GM23338 (cell line): ENCODE measurements around the gene DCAF6. TPM values are rescaled to one million over a fixed set of nuclear protein-coding genes. Genes with fewer than 3 reads are reported as not detected.

Source experiments
- ATAC-seq: fragments of 200-7000 bp; cut with Tn5 transposase; 3 replicates; pipeline ENCODE4 v1.9.1; 2020
- DNase-seq: peaks from one replicate; pipeline ENCODE4 v3.0.0-alpha.2; 2015; ENCODE audit warnings: low spot score
- H2AFZ ChIP-seq: fragments of 200-600 bp; sonication (generic); 2 replicates; pipeline ENCODE4 v1.8.0; 2016; ENCODE audit warnings: antibody characterized with exemption, mild to moderate bottlenecking, moderate library complexity
- H3F3A ChIP-seq: fragments of 200-600 bp; sonication (generic); replicated peaks from 2 replicates; pipeline ENCODE4 v1.8.0; 2017; ENCODE audit warnings: antibody characterized with exemption, mixed run types, low read depth
- H3K27ac ChIP-seq: fragments of 200-600 bp; sonication (generic); 2 replicates; pipeline ENCODE4 v1.6.1; 2016; ENCODE audit warnings: low read depth
- H3K27me3 ChIP-seq: fragments of 200-600 bp; sonication (generic); 2 replicates; pipeline ENCODE4 v1.8.0; 2016; ENCODE audit warnings: mild to moderate bottlenecking, mixed run types, moderate library complexity; ENCODE audit not compliant: insufficient read depth
- H3K36me3 ChIP-seq: fragments of 200-600 bp; sonication (generic); 2 replicates; pipeline ENCODE4 v1.8.0; 2016; ENCODE audit warnings: mild to moderate bottlenecking; ENCODE audit not compliant: insufficient read depth
- H3K4me1 ChIP-seq: fragments of 200-600 bp; sonication (generic); 2 replicates; pipeline ENCODE4 v1.8.0; 2016; ENCODE audit warnings: mild to moderate bottlenecking, moderate library complexity; ENCODE audit not compliant: insufficient read depth
- H3K4me2 ChIP-seq: fragments of 200-600 bp; sonication (generic); 2 replicates; pipeline ENCODE4 v1.7.1; 2017; ENCODE audit warnings: mixed run types
- H3K4me3 ChIP-seq: fragments of 200-600 bp; sonication (generic); 2 replicates; pipeline ENCODE4 v1.6.1; 2016; ENCODE audit warnings: mixed run types
- H3K79me2 ChIP-seq: fragments of 200-600 bp; sonication (generic); replicated peaks from 2 replicates; pipeline ENCODE4 v1.8.0; 2017; ENCODE audit warnings: mild to moderate bottlenecking; ENCODE audit not compliant: insufficient read depth
- H3K9me2 ChIP-seq: fragments of 200-600 bp; sonication (generic); 2 replicates; pipeline ENCODE4 v1.8.0; 2017; ENCODE audit not compliant: insufficient read depth
- H4K20me1 ChIP-seq: fragments of 200-600 bp; sonication (generic); replicated peaks from 2 replicates; pipeline ENCODE4 v1.8.0; 2017; ENCODE audit warnings: mild to moderate bottlenecking; ENCODE audit not compliant: insufficient read depth
- H3K27ac Mint-ChIP-seq: 2 replicates; pipeline ENCODE4 v1.8.0; 2020; ENCODE audit warnings: inconsistent platforms, mild to moderate bottlenecking, moderate library complexity, mixed read lengths
- H3K27me3 Mint-ChIP-seq: 3 replicates; pipeline ENCODE4 v1.8.0; 2022; ENCODE audit warnings: low read depth, mild to moderate bottlenecking, moderate library complexity, mixed read lengths, inconsistent platforms; ENCODE audit not compliant: insufficient read depth, poor library complexity
- H3K36me3 Mint-ChIP-seq: 3 replicates; pipeline ENCODE4 v1.8.0; 2021; ENCODE audit warnings: low read depth, mild to moderate bottlenecking, inconsistent platforms, moderate library complexity, mixed read lengths
- H3K4me1 Mint-ChIP-seq: 3 replicates; pipeline ENCODE4 v1.8.0; 2020; ENCODE audit warnings: mild to moderate bottlenecking, inconsistent platforms, mixed read lengths
- H3K4me3 Mint-ChIP-seq: 3 replicates; pipeline ENCODE4 v1.8.0; 2021; ENCODE audit warnings: moderate library complexity, mild to moderate bottlenecking, inconsistent platforms, mixed read lengths
- H3K9me3 Mint-ChIP-seq: 3 replicates; pipeline ENCODE4 v1.8.0; 2020; ENCODE audit warnings: moderate library complexity, mild to moderate bottlenecking, inconsistent platforms, mixed read lengths
- CTCF ChIP-seq, 2 experiments: fragments of 200-600 bp in 1 of 2; sonication (generic) in 1 of 2; conservative IDR thresholded peaks; 2 replicates each; pipeline versions ENCODE4 v1.5.1 to v1.6.1; 2016 to 2017; ENCODE audit warnings: antibody characterized with exemption in 2 of 2, low read depth in 2 of 2, mild to moderate bottlenecking in 2 of 2, moderate library complexity in 1 of 2
- EZH2 ChIP-seq: fragments of 200-600 bp; sonication (generic); IDR thresholded peaks from one replicate; pipeline ENCODE4 v1.8.0; 2017; ENCODE audit warnings: antibody characterized with exemption, mild to moderate bottlenecking, low read depth; ENCODE audit not compliant: unreplicated experiment
- EZH2phosphoT487 ChIP-seq: fragments of 200-600 bp; sonication (generic); IDR thresholded peaks from one replicate; pipeline ENCODE4 v1.8.1; 2018; ENCODE audit warnings: antibody characterized with exemption; ENCODE audit not compliant: unreplicated experiment
- JUNB ChIP-seq: IDR thresholded peaks from one replicate; pipeline ENCODE4 v1.6.1; 2016; ENCODE audit warnings: antibody characterized with exemption; ENCODE audit not compliant: unreplicated experiment
- NANOG ChIP-seq: IDR thresholded peaks from 2 replicates; pipeline ENCODE4 v1.6.1; 2016; ENCODE audit warnings: antibody characterized with exemption, borderline replicate concordance
- POLR2AphosphoS5 ChIP-seq: IDR thresholded peaks from 2 replicates; pipeline ENCODE4 v1.6.1; 2016; ENCODE audit warnings: antibody characterized with exemption, low read depth
- ZNF114 ChIP-seq: fragments of 250-450 bp; sonication (Bioruptor Pico); IDR thresholded peaks from 2 replicates; pipeline ENCODE4 v1.5.0; 2020; ENCODE audit warnings: mild to moderate bottlenecking, moderate library complexity
- ZNF331 ChIP-seq: fragments of 250-450 bp; sonication (Bioruptor Pico); IDR thresholded peaks from 2 replicates; pipeline ENCODE4 v1.5.0; 2020; ENCODE audit warnings: low read depth, mild to moderate bottlenecking, moderate library complexity
- polyA plus RNA-seq: library from polyadenylated mRNA; unstranded; fragments of >200 nt; fragmentation: Nextera tagmentation; extraction: Ambion mirVana; gene quantifications from 2 replicates; pipeline ENCODE4 v1.2.1, GENCODE V29; 2016
- total RNA-seq: library from RNA; depleted of rRNA; stranded (reverse); fragments of >200 nt; shearing (Covaris generic); gene quantifications from 2 replicates; pipeline ENCODE4 v1.2.3, GENCODE V29; 2014
- TF ChIP-seq, protein P1 (sequence below): IDR thresholded peaks from one replicate; pipeline ENCODE4 v1.6.1; 2018; ENCODE audit warnings: antibody characterized with exemption; ENCODE audit not compliant: unreplicated experiment
- TF ChIP-seq, protein P2 (sequence below): IDR thresholded peaks from 2 replicates; pipeline ENCODE4 v1.6.1; 2016; ENCODE audit warnings: antibody characterized with exemption

The DCAF6 gene
- total and polyA plus RNA-seq, 2 experiments from 2014 or later, result 18.6 to 27.3 TPM

DNA sequence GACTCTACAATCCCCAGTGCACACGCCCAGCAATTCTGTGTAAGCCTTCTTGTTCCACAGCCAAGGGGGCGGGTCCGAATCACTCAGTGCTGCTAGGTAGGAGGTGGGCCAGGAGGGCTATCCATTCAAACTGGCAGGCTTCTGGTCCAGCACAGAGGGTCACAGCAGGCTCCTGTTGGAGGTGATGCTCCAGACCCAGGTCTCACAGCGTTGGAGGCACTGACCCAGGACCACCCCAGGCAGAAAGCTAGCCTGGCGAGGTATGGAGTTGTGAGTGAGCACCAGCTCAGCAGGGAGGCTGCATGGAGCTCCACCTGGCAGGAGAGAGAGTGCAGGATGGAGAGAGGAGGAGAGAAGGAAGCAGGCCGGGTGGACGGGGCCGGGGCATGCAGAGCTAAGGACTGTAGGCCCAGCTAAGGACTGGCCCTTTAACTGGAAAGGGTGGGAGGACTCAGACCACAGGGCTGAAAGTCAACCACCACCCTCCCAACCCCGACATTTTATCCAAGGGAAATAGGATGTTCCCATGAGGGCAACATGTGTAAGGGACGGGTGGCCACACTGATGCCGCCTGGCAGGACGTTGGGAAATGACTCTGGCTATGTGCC is 161.5 kb downstream of the DCAF6 start (continued):
- TF ChIP-seq, protein P1, sequence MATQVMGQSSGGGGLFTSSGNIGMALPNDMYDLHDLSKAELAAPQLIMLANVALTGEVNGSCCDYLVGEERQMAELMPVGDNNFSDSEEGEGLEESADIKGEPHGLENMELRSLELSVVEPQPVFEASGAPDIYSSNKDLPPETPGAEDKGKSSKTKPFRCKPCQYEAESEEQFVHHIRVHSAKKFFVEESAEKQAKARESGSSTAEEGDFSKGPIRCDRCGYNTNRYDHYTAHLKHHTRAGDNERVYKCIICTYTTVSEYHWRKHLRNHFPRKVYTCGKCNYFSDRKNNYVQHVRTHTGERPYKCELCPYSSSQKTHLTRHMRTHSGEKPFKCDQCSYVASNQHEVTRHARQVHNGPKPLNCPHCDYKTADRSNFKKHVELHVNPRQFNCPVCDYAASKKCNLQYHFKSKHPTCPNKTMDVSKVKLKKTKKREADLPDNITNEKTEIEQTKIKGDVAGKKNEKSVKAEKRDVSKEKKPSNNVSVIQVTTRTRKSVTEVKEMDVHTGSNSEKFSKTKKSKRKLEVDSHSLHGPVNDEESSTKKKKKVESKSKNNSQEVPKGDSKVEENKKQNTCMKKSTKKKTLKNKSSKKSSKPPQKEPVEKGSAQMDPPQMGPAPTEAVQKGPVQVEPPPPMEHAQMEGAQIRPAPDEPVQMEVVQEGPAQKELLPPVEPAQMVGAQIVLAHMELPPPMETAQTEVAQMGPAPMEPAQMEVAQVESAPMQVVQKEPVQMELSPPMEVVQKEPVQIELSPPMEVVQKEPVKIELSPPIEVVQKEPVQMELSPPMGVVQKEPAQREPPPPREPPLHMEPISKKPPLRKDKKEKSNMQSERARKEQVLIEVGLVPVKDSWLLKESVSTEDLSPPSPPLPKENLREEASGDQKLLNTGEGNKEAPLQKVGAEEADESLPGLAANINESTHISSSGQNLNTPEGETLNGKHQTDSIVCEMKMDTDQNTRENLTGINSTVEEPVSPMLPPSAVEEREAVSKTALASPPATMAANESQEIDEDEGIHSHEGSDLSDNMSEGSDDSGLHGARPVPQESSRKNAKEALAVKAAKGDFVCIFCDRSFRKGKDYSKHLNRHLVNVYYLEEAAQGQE, result no peak
- TF ChIP-seq EZH2phosphoT487, result no peak
- TF ChIP-seq, protein P2, sequence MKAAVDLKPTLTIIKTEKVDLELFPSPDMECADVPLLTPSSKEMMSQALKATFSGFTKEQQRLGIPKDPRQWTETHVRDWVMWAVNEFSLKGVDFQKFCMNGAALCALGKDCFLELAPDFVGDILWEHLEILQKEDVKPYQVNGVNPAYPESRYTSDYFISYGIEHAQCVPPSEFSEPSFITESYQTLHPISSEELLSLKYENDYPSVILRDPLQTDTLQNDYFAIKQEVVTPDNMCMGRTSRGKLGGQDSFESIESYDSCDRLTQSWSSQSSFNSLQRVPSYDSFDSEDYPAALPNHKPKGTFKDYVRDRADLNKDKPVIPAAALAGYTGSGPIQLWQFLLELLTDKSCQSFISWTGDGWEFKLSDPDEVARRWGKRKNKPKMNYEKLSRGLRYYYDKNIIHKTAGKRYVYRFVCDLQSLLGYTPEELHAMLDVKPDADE, result no peak
- TF ChIP-seq ZNF331 (CRISPR knock-in tag), result no peak
- TF ChIP-seq NANOG, result no peak
- no peak for TF ChIP-seq JUNB
- no peak for TF ChIP-seq EZH2
- TF ChIP-seq ZNF114 (CRISPR knock-in tag), result no peak
- no peak for TF ChIP-seq POLR2AphosphoS5
- no peak for TF ChIP-seq CTCF (conservative IDR thresholded peaks at IDR 0.05; ENCODE audit: low read depth in 2 of 2)

DNA sequence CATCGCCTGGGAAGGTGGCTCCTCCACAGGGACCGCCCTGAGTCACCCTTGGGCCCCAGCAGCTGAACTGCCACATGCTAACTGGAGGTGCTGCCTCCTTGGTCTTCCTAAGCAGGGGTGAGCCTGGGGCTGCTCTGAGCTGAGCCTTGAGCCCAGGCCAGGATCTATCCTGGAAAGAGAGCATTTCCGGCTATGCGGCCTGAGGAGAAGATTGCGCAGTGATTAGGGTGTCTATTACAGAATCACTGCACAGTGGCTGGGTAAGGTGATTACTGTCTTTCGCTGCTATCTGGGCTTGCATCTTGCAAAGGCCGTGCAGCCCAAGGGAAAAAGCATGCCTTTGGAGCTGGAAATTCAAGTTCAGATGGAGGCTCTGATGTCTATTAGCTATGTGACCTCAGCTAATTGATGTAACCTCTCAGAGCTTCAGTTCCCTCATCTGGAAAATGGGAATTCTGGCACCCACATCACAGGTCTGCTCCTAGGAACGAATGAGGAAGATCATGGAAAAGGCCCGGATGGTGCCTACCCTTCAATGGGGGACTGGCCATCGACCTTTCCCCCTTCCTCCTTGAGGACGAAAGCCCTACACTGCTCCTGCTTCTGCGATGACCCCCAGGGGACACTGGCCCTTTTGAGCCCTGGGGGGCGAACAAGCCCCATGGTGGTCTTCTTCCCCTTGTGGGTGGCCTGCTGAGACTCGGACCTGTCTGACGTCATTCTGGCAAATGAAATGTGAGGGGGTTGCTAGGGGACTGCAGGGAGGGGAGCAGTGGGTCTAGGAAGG is 162.2 kb downstream of the DCAF6 start:
- no peaks in the 10 kb centered on the region for H3K36me3 ChIP-seq
- no peak overlapping the region for H3K27ac Mint-ChIP-seq
- H3K36me3 Mint-ChIP-seq, result peaks cover 12% of the 10 kb centered on the region; the same call in 2 of the 3 replicates

More for the DNA sequence above, 162.2 kb downstream of the DCAF6 start:
- Mint-ChIP-seq H3K4me3 (no peak overlapping the region), H3K9me3 (no peaks in the 10 kb centered on the region), H3K4me1 (no peaks in the 10 kb centered on the region), H3K27me3 (peaks cover 2% of the 10 kb centered on the region)
- no peaks in the 10 kb centered on the region for H3K9me2 ChIP-seq
- no peaks in the 10 kb centered on the region for H3K4me1 ChIP-seq
- no peaks in the 10 kb centered on the region for H3F3A ChIP-seq
- H3K27me3 ChIP-seq, result no peaks in the 10 kb centered on the region
- no peak overlapping the region for H3K4me3 ChIP-seq
- no peak overlapping the region for H2AFZ ChIP-seq
- TF ChIP-seq POLR2AphosphoS5, result no peak
- ATAC-seq, result no peak
- no peak for DNase-seq
- H3K27ac ChIP-seq, result no peak overlapping the region
- H3K79me2 ChIP-seq, result no peaks in the 10 kb centered on the region
- no peaks in the 10 kb centered on the region for H4K20me1 ChIP-seq
- H3K4me2 ChIP-seq, result no peak overlapping the region
